Measurements from ENCODE around the gene SERGEF.

Gene SERGEF

DNA sequence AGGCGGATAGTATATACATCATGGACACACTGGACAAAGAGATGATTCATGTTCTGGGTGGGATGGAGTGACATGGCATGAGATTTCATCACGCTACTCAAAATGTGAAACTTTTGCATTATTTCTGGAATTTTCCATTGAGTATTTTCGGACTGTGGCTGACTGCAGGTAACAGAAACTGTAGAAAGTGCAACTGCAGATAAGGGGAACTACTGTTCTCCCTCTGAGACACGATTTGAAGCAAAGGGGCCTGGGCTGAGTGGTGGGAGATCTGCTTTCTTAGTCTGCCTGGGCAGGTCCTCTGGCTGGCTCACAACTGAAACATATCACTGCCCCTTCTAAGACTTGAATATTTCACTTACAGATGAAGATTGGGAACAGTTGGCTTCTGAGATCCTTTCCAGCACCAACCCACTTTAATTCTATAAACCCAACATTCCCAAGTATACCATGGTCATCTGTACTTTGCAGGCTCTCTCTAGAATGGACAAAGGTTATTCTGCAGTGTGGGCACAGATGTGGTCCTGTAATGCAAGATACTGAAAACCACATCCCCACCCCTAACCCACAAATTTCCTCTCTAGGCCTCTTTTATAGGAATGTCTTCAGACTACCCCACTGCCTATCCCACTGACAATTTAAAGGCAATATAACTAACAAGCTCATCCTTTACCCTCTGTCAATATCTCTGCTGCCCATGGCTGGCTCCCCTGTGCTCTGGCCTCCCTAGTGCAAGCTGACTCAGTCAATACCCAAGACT, 157.1 kb downstream of the SERGEF start:
- no peak for DNase-seq

DNA sequence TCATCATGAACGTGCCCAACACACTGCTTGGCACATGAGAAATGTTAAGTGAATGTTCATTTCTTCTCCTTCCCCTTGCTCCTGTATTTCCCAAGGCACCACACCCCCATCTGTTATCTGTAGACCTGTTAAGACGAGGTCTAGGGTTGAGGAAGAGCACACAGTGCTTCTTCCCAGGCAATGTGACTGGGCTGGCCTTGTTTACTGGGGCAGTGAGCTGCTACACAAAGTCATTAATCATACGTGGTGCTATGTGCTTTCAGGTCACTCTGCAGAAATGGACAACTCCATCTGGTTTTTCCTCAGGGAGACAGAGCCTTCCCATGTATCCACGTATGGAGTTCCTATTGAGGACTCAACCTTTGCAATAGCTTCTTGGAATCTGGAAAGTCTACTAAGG, 159.6 kb downstream of the SERGEF start:
- DNase-seq: no peak

DNA sequence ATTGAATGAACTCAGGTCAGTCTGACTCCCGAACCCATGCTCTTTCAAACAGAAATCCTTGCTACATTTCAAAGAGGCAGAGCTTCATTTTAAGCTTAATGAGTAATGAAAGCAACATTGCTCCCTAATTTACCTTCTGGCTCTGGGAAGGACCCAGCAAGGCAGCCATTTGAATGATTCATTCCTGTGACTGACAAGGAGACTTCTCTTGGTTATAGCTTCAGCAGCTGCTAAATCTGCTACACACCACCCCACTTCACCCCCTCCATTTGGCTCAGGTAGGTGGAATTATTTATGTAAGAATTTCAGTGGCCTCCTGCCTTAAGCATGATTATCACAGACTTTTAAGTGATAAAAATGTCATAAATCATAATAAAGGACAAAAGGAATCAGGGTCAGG, 160.6 kb downstream of the SERGEF start:
- no peak for DNase-seq

DNA sequence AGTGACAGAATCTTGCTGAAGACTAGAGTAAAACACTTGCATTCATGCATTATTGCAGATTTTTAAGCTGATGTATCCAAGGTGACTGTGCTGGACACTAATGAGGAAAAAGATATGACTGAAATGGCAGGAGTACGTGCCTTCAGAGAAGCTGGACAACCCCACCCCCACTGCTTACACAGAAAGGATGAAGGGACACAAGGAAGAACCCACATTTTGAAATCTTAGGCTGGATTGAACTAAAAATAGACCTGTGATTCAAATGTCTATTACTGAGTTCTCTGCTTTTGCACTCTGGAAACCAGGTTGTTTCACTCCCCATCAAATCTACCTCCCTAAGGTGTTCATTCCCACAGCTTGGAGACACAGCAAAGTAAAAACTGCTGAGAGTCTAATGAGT, 161.2 kb downstream of the SERGEF start:
- no peak for DNase-seq

DNA sequence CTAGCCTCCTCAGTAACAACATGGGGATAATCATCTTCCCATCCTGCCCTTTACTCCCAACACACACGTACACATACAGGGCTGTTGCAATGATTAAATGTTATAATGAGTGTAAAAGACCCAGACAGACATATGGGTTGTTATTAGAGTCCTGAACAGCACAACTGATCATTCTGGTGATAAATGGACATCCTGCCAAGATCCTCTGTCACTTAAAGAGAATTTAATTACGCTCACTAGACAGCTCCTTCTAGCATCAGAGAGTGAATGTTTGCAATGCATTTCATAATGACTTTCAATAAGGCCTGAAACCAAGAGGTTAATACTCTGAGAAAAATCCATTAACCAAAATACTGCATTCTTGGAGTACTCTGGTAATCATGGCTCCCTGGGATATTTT, 162.5 kb downstream of the SERGEF start:
- DNase-seq: no peak

DNA sequence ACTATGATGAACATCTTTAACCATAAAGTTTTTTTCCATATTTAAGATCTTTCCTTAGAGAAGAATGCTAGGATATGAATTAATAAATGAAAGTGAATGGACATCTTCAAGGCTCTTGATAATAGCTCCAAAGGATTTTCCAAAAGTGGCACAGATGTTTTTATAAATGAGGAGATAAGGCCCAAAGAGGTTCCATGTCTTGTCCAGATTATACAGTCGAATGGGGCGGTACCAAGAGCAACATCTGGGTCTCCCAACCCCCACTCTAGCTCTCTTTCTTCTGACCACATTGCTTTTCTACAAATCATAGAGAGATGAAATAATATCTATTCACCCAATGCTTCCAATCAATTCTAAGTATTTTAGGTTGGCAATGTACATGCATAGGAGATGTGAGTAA, 164.1 kb downstream of the SERGEF start:
- DNase-seq: no peak

DNA sequence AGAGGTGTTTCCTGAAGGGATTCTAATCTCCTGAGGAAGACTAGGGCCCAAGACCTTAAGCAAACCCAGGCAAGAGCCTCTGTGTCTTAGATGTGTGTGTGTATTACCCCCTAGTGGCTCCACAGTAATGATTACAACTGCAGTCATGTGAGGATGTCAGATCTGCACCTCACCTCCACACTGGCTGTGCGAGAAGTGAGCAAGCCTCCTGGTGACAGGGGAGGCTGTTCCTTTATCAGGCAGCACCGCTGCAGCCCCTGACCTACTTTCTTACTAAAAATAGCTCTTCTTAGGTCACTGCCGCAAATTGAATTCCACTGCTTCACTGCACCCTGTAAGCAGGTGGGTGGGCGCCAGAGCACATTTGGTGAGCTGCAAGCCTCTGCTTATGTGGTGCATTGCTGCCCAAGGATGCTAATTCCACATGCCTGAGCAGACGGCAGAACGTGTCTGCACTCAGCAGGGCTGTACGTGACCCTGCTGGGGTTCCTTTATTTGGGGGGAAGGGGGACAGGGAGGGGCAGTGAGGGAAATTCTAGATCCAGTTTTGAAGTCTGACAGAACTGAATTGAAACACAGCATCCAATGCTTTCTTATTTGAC, 165.9 kb downstream of the SERGEF start:
- no peak for DNase-seq

DNA sequence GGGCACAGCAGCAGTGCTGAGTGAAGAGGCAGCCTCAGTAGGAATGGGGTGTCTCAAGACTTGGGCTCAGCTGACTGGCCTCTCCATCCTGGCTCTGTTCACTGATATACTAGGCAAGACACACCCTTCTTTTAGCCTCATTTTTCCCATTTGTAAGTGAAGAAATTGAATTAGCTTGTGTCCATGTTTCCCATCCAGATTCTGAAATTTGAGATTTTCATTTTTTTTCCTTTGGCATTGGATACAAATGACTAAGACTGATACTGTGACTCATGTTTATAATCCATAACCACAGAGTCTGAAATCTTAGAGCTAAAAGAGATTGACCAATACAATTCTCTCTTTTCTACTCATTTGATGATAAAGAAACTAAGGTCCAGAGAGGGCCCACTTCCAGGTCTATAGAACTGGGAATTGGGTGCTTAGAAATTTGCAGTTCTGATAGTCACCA, 167.4 kb downstream of the SERGEF start:
- DNase-seq: no peak

DNA sequence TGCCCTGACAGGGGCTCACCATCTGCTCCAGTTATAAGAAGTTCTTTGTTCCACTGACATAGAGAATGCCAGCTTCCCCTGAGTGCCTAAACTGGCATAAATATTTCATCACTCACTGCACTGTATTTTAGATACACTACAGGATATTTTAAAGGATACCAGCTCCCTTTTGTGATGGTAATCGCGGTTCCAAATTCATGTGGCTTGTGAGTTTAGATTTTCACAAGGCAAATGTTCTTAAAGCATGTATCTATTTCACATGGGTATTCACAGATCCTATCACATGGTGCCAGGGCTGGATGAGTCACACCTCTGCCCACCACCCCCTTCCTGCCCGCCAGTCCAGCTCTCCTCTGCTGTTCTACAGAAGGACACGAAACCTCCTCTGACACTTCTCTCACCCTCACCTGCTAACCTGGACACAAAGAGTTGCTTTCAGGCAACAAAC, 172.7 kb downstream of the SERGEF start:
- no peak for DNase-seq

DNA sequence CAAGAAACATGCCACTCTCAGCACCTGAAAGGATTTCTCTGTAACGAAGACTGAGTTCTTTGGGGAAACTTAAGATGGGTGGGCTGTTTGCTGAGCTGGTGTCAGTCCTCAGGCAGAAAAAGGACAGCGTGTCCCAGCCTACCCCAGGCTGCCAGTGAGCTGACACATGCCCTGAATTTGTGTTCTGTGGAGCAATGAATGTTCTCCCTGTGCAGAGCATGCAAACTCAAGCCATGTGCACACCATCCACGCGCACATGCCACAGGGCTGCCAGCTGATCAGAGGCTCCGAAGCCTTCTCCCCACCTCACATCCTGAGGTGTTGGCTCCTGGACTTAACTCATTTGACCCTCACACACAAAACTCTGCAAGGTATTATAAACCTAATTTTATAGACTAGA, 173.4 kb downstream of the SERGEF start:
- no peak for DNase-seq

DNA sequence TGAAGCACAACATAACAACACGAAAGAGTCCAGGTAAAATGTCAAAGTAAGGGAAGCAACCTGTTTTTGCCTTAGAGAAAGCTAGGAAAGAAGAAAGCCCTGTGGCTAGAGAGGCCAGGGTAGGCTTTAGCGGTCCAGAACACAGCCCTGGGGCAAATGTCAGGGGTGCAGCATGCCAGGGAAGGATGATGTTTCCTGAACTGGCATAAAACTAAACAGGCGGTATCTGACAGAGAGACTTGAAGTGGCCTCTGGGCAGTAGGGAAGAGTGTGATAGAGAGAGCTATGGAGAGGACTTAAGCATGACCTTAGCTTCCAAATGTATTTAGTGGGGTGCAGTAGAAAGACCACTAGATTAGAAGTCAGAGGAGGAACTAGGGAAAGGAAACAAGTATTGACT, 174.7 kb downstream of the SERGEF start:
- no peak for DNase-seq

DNA sequence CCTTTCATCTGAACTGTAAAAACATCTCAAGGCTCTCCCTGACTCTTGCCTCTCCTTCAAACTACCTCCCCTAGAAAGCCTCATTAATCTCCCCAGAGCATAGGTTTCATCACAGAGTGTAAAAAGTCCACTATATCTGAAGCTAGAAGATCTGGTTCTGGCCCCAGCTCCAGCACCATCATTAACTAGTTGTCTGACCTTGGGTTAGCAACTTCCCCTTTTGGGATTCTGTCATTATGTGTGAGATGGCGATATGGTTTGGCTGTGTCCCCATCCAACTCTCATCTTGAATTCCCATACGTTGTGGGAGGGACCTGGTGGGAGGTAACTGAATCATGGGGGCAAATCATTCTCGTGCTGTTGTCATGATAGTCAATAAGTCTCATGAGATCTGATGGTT, 181.0 kb downstream of the SERGEF start:
- no peak for DNase-seq

DNA sequence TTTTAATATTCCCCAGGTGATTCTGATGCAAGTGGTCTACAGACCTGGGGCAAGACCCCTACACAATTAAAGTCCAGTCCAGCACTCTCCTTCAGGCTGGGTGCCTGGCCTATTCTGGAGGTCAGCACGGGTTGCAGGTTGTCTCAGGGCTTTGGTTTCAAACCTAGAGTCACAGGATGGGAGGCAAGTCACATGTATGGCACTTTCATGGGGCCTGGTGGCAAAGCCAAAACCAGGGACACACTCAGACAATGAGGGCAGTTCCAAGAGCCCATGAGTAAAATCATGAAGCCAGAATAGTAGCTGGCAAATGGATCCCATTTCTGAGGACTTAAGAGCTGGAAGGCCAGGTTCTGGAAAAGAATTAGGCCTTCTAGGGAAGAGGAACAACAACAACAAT, 181.6 kb downstream of the SERGEF start:
- DNase-seq: no peak

DNA sequence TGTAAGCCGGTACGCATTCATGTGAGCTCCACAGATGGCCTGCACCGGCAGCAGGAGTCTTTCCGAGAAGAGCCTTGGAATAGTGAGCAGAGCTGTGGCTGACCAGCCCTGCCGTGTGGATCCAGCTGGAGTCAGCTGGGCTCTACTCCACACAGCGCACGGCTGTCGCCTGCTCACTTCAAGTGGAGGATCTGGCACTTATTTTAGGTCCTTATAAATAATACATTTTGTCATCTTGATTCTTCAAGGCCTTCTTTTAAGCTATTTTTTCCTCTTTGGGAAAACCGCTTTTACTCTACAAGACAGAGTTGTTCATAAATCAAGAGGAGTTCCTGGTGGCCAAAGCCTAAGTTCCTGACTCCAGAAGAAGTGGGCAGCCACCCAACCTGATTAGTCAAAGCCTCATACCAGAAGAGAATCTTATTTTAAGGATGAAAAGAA, 184.5 kb downstream of the SERGEF start:
- DNase-seq: no peak

DNA sequence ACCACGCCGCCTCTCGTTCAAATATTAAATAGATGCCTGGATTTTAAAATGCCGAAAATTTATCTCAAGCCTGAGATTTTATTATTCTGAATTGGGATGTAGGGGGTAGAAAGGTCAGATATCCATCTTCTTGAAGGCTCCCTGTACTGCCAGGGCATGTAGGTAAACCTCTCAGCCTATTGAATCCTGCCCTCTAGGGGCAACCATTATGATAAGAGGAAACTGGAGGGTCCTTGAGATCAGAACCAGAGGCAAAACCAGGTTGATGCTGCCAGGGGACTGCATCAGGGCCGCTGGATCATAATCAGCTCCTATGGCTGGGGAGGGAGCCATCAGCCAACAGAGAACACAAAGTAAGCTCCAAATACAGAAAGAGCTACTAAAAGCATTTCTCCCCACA, 185.8 kb downstream of the SERGEF start:
- DNase-seq: no peak

DNA sequence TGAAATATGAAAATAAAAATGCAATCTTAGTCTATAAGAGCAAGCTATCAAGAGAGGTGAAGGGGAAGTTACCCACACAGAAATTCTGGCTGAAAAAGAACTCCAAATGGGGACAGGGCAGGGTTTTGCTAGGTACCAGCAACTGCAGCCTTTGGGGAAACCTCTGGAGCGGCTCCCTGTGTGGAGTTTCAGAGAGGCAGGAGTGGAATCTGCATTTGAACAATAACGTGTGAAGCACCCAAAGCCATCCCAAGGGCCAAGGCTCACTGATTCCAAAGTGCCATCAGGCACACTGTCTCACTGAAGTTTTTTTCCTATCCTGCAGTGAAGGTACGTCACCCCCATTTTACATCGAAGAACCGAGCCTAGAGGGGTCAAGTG, 190.5 kb downstream of the SERGEF start:
- no peak for DNase-seq

DNA sequence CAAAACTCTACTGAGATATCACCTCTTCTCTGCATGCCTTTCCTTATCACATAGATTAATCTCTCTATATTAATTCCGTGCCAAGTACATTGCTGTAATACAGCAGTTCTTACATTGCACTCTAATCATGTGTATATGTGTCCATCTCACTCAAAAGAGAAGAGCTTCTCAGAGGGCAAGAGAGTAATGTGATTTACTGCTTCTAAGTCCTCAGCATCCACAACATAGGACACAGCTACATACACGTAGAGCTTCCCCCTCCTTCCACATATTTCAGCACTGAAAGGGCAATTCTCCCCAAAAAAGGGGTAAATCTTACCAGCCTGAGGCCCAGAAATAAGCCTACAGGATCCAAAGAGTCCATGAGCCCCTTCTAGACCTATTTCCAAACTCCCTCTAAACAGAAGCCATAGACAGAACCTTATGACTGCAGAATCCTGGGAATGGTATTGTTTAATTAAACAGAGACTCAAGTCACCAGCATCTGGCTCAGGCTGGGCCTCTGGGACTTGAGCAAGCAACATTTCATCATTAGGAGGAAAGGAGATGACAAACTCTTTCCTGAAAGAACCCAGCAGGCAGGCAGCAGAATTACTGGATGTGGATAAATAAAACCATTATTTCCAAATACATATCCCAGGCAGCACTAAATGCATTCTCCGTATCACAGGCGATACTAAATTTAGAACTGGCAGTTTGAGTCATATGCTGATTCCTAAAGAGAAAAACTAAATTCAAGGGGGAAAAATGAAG, 191.0 kb downstream of the SERGEF start:
- DNase-seq: no peak

DNA sequence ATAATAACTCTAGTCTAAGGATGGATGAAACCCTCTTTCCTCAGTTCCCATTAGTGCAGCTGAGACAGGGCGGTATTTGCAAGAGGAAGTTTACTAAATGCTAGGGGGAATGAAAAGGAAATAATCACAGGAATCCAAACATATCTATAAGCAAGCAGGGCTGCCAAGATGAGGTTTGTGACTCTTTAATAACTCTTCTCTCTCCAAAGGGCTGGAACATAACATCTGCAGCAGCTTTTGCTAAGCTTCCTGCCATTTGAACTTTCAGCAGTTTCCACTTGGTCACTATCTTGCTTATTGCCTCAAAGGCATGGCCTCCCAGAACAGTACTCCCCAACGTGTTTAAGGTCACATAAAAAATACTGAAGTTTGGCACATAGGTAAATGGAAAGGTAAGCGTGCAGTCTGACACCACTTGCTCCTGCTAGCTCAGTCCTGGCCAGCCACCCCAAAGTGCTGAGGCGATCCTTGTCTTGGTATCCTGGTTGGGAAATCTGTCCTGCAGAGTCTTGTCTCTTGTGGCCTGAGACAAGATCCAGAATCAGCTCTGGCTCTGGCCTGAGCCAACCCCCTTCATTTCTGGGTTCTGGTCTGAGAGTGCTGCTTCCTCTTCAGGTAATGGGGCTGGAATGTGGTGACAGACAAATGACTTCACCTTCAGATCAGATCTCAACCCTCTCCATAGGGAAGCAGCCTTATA, 196.5 kb downstream of the SERGEF start:
- DNase-seq: no peak

DNA sequence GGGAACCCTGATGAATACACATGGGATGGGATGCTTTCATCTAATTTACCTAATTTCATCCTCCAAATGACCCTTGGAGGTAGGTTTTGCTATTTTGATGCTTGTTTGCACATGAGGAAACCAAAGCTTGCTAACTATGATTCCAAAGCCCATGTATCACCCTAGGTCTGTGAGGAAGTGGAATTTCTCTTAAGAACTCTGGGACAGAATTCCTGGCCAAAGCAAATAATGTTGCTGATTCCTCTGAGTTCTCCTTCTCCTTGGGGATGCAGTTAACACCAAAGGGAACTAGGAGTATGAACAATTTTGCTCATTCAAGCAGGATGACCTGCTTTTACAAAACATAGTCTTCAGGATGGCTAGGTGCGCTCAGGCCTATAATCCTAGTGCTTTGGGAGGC, 198.3 kb downstream of the SERGEF start:
- no peak for DNase-seq

DNA sequence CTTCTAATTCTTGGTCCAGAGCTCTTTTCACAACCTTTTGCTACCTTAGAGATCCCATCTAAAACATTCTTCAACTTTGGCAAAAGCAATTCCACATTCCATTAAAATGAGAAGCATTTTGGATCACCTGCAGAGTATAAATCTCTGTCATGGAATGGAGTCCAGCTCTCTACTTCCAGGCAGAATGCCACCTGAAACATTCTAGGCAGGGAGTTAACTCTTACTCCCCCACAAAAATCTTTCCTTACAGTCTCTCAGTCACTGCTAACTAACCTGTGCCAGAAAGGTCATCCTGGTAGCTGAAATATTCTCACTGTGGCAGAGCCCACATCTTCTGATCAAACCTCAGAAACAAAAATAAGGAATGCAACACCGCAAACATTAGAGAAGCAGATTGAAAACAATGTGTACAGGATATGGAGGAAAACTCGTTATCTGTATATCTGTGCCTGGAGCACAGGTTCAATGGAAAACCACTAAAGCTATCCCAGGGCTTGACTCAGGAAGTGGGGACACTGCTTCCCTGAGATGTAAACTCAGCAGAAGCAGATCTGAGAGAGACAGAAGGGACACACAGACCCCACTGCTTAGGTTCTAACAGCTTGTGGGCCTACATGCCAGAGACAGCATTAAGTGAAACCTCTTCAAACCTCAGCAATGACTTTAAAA, 199.3 kb downstream of the SERGEF start:
- no peak for DNase-seq

DNA sequence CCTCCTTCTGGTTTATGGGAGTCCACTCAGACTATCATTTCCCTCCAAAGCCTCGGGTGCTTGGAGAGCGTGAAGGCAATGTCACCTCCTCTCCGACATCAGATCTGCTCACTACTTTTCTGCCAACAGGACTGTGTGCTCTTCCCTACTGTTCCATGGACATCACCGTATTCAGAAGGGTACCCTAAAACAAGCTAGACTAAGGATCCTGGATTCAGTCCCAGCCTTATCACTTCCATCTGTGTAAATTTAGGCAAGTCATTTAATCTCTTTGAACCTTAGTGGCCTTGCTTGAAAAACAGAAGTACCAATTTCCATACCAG, 200.0 kb downstream of the SERGEF start:
- no peak for DNase-seq

DNA sequence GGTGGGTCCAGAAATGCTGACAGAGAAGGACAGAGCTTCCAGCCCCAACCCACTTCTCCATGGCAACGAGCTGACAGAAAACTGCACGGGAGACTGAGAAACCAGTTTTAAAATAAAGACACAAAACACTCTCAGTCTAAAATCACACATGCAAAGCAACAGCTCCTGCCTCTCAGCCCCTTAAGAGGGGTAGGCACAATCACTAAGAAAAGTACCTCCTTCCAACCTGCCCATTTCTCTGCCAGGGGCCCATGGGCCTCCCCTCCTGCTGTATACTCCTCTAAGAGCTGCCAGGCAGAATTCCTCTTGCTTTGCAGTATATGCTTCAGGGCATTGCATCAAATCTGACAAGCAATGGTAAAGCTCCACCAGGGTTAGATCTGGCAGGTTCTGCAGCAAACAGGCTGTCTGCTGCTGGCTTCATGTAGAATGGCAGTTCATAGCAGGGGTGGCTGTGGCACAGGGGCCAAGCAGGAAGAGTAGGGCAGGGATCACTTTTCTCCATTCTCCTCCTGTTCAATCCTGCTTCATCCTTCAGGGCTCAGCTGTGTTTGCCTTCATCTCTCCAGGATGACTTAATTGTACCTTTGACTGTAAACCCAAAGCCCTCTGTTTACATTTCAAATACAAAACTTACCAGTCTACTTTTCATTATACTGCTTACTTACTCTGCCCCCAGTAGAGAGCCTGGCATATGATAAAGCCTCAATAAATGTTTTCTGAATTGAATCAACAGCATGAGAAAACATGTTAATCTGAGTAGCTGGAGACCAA, 200.6 kb downstream of the SERGEF start:
- no peak for DNase-seq

Measured in GDM1 (cell line).